GM12865 (cell line): ENCODE measurements around the gene VTI1A.

Source experiments
- DNase-seq: peaks from one replicate; pipeline ENCODE4 v3.0.0; 2010; ENCODE audit warnings: low read depth
- H3K4me3 ChIP-seq: 2 replicates; pipeline ENCODE4 v1.5.1; 2011; ENCODE audit warnings: mild to moderate bottlenecking, low read depth, low read length, control low read depth
- TF ChIP-seq, protein P1 (sequence below): IDR thresholded peaks from 2 replicates; pipeline ENCODE4 v1.5.1; 2011; ENCODE audit warnings: low read length, control low read depth, low read depth, inconsistent platforms; ENCODE audit not compliant: insufficient read depth; ENCODE audit errors: missing control alignments

Gene VTI1A

DNA sequence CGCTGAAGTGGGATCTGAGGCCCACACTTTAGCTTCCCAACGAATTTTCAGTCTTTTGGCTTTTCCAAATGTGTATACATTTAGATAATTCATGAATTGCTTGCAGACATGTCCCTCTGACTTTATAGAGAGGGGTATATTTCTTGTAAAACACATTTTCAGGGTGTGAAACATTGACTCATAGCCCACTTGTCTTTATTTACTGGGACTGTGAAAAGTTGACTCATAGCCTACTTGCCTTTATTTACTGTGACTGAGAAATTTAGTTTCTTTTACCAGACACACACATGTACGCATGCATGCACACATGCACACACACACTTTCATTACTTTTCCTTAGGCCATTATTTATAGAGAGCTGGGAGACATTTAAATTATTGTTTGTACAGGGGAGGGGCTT is 79.1 kb downstream of the VTI1A start:
- TF ChIP-seq, protein P1, sequence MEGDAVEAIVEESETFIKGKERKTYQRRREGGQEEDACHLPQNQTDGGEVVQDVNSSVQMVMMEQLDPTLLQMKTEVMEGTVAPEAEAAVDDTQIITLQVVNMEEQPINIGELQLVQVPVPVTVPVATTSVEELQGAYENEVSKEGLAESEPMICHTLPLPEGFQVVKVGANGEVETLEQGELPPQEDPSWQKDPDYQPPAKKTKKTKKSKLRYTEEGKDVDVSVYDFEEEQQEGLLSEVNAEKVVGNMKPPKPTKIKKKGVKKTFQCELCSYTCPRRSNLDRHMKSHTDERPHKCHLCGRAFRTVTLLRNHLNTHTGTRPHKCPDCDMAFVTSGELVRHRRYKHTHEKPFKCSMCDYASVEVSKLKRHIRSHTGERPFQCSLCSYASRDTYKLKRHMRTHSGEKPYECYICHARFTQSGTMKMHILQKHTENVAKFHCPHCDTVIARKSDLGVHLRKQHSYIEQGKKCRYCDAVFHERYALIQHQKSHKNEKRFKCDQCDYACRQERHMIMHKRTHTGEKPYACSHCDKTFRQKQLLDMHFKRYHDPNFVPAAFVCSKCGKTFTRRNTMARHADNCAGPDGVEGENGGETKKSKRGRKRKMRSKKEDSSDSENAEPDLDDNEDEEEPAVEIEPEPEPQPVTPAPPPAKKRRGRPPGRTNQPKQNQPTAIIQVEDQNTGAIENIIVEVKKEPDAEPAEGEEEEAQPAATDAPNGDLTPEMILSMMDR: no peak
- peak; percentile 38 for DNase-seq
- no peak overlapping the region for H3K4me3 ChIP-seq

DNA sequence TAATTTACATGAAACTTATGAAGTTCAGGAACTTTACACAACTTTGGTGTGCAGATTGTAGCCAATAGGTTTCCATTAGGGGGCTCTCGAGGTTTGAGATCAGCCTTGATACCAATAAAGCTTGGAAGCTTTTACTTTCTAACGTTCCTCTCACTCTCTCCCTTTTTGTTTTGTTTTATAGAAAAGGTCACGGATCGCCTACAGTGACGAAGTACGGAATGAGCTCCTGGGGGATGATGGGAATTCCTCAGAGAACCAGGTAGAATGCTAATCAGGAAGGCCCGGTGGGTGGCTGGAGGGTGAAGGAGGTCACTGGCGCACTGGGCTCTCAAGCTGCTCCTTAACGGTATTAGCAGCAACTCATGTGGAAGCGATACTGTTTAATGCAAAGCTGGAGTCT is 79.9 kb downstream of the VTI1A start:
- DNase-seq: no peak
- no peak overlapping the region for H3K4me3 ChIP-seq
- TF ChIP-seq, protein P1: no peak

- no peak overlapping the region for H3K4me3 ChIP-seq
- TF ChIP-seq, protein P1: no peak
- no peak for DNase-seq
These were observed 81.2 kb downstream of the VTI1A start for GRCh38 chr10:112528235-112528634.

DNA sequence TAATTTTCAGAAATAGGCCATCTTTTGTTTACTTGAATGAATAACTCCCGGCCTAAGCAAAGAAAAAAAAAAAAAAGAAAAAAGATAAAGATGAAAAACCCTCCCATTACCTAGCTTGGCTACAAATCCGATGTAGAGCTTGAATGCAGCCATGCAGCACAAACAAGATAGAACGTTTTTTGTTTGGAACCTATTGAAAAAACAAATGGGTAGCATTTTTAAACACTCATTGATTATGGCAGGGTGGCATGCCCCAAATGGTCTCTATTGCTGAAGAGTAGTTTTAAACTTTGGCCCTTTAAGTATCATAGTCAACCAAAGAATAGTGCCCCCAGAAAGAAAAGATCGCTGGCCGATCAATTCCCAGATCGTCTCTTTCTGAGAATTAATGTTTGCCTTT is 84.4 kb downstream of the VTI1A start:
- TF ChIP-seq, protein P1: no peak
- DNase-seq: no peak
- H3K4me3 ChIP-seq: no peak overlapping the region

DNA sequence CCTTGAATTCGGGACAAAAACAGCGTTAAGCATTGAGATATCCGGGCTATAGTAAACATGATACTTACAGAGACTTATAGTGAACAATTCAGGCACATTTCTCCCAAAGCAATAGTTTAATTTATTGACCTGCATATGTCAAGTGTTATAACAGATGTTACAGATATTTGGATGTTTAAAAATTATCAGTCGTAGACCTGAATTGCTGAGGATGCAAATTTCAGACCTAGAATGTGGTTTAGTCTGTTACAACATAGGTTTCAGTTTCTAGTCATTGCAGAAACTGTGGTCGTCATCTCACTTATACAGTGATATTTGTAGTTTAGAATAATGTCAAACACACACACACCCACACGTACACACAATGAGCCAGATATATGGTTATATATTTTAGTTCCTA is 85.2 kb downstream of the VTI1A start:
- TF ChIP-seq, protein P1: no peak
- H3K4me3 ChIP-seq: no peak overlapping the region
- DNase-seq: peak; percentile 74

GRCh38 chr10:112532956-112533355 is 85.9 kb downstream of the VTI1A start:
- TF ChIP-seq, protein P1: no peak
- no peak overlapping the region for H3K4me3 ChIP-seq
- no peak for DNase-seq

DNA sequence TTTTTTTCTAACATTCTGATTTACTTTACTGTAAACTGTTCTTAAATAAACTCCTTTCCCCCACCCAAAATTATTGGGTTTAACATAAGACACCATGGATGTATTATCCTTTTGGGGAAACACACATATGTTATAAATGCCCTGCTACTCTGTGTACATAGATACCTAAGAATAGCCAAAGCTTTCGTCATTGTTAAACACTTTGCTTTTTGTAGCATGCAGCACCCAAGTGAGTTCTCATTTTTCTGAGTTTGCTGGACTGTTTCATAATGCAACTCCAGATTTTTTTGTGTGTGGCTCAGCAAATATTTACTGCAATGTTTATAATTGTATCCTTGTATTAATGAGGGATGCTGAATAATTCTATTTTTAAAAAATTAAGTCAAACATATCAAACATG is 86.9 kb downstream of the VTI1A start:
- DNase-seq: no peak
- TF ChIP-seq, protein P1: no peak
- H3K4me3 ChIP-seq: no peak overlapping the region
